GM20431 (cell line): Measurements from ENCODE around the gene STARD13.

Experiments
- in situ Hi-C: fragments of 300-500 bp; cut with MseI, MboI; formaldehyde crosslinking; loops from one replicate; pipeline ENCODE4 v1.15.0; 2020; ENCODE audit warnings: low sequenced_read_pairs; ENCODE audit not compliant: unreplicated experiment

Gene STARD13

GRCh38 chr13:33311040-33311439, 25.5 kb upstream of the STARD13 start:
- in situ Hi-C loops = no loop called here

GRCh38 chr13:33310245-33311038, 24.9 kb upstream of the STARD13 start:
- in situ Hi-C loops = no loop called here

DNA sequence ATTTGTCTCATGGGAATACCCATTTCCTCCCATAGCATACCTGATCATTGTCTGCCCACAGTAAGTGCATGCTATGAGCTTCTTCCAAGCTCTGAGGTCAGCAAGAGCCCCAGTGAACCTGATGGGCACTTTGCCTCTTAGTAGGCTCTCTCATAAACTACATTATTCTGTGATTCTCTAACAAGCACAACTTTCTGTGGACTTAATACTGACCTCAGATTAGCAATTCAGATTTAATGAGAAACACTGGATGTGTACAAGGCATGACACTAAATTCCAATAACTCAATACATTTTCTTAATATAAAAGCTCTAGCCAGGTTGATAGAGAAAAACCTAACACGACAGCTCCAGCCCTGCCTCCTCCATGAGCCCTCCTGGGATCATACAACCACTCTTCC, 23.3 kb upstream of the STARD13 start:
- in situ Hi-C loops = no loop called here

DNA sequence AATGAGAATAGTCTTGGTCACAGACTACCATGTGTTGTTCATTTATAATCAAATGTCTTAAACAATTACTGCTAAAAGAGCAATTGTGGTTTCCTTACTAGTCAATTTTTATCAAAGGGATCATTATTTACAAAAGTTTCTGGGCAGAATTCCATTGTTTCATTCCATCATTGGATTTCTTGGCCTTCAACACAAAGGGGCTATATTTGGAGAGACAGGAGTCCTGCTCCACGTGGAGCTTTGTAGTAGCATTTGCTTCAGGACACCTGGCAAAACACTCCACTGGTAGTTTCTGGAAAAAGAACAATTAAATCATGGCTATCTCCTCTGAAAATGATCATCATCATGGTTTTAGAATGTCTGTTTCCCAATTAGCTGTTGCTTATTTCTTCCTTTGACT, 22.3 kb upstream of the STARD13 start:
- in situ Hi-C loops = no loop called here

GRCh38 chr13:33303855-33304597, 18.5 kb upstream of the STARD13 start:
- in situ Hi-C loops = no loop called here

- in situ Hi-C loops = no loop called here
These were observed 14.1 kb upstream of the STARD13 start for GRCh38 chr13:33299626-33300025.

DNA sequence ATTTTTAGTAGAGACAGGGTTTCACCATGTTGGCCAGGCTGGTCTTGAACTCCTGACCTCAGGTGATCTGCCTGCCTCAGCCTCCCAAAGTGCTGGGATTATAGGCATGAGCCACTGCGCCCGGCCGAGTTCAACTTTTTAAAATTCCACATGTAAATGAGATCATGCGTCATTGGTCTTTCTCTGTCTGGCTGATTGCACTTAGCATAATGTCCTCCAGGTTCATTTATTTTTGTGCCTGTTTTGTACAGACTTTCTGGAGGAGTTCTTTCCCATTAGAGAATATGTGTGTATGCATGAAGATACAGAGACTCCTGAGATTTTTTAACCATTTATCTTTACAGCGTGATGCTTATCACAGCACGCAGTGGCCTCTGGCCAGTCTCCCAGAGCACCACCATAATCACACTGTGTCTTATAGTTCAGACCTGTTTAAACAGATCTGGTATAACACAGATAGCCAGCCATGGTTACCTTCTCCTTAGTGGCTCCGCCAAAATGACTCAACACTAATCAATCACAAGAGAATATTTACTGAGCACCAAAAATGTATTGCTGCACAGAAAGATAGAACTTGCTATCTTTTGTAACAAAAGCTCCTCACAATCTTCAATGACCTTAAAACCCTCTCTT, 11.4 kb upstream of the STARD13 start:
- in situ Hi-C loops = no loop called here

DNA sequence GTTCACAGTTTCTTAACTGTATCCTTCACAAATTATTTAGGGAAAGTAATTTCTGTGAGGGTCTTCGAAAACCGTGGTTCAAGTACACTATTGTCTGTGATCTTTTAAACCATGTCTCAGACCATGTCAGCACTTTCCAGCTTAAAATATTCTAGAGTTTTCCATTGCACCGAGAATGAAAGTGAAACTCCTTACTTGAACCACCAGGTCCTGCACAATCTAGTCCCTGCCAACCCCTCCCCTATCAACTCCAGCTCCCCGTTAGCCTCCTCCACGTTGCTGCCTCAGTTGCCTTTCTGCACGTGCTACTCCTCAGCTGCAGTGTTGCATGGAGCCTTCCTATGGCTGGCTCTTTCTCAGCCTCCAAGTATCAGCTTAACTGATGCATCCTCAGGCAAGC, 7.2 kb upstream of the STARD13 start:
- in situ Hi-C loops = no loop called here

GRCh38 chr13:33290421-33290965, 4.9 kb upstream of the STARD13 start:
- in situ Hi-C loops = no loop called here

DNA sequence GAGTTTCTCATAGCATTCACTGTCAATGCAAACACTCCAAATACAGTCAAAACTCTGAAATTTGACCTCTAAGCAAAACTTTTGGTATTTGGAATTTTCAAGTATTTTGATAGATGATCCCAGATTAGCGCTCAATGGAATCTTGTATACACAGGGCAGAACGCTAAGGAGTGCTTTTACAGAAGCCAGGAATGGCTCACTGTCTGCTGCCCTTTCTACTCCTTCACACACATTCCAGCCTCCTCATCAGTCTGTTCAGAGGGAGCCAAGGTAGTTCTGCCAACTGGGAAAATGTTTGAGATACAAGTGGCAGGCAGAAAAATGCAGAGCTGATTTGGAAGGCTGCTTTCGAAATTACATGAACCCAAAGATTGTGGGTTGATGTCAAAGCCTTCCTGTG, 4.4 kb upstream of the STARD13 start:
- in situ Hi-C loops = no loop called here

DNA sequence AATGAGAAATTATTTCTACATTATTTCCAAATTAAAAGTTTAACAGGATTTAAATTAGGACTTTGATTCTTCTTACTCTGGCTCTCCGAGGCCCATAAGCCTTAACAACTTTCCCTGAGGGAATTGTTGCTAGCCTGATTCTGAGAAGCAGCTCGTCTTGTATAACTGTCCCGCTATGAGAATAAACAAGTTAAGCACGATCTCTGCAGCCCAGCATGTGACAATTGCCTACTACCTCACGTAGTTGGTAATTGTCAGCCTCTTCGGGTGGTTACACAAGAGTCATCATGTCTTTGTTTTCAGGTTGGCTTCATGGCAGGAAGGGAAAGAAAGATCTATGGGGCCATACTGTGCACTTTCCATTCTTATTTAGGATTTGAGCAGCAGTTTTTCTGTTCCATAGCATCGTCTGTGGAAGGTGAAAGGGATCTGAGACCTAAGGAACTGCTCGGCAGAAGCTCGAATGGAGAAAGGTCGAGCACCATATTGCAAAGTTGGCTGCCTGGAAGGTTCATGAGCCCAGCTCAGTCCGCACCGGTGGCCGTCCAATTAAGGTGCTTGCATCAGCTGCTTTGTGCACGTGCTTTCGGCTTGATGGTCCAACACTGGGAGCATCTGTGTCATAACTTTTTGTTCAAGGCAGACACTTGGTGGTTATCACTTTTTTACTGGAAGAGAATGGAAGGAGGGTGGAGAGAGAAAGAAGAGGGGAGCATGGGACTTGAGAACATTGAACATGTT, 1.8 kb upstream of the STARD13 start:
- in situ Hi-C loops = no loop called here

- in situ Hi-C loops = no loop called here
These were observed 573 bp upstream of the STARD13 start for GRCh38 chr13:33286128-33286527.

DNA sequence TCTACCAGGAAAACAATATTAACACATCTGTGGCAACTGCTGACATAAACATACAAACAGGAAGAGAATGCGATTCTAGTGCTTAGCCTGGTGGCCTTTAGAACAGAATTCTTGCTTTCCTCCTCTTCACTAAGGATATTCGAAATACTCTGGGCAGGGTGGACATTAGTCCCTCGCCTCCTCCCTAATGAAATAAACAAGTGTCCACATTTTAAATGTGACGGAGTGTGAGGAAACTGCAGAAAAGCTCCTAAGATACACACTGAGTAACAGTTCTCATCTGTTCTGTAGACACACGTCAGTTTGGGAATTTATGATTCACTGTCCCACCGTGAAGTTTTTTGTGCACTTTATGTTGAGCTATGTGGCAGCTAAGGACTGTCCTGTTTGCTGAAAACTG, 639 bp downstream of the STARD13 start:
- in situ Hi-C loops = no loop called here

DNA sequence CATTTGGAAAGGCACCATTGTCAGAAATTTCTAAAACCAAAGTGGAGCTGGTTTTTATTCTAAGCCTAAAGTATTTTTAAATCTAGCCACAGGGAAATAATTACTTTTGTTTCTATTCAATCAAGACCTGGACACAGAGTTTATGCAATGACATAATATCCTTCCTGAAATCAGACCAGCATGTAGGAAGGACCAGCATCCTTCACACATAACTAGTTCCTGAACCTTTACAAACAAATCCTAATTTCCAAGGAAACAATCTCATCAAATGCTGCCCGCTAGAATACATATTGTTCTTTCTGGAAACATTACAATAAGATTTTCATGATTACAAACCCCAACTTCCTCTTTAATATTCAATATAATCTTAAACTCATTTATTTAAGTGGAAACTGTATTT, 1.5 kb downstream of the STARD13 start:
- in situ Hi-C loops = no loop called here

- in situ Hi-C loops = no loop called here
These were observed 2.2 kb downstream of the STARD13 start for GRCh38 chr13:33283195-33283911.

GRCh38 chr13:33281951-33282595, 3.5 kb downstream of the STARD13 start:
- in situ Hi-C loops = no loop called here

DNA sequence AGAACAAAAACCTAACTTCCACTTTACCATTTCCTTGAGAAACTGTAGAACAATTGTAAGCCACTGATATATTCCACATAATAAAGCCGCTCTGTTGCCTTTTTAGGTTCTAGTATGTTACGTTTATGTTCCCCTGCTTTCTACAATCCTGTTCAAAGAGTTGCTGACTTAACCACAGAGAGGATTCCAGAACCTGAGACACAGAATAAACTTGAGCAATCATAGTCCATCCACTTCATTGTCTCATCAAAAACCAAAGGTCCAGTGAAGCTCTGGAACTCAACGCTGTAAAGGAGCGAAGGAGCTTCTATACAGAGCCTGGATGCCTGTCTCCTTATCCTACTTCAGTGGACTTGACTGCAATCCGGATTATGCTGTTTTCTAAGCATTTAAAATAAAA, 4.6 kb downstream of the STARD13 start:
- in situ Hi-C loops = no loop called here

DNA sequence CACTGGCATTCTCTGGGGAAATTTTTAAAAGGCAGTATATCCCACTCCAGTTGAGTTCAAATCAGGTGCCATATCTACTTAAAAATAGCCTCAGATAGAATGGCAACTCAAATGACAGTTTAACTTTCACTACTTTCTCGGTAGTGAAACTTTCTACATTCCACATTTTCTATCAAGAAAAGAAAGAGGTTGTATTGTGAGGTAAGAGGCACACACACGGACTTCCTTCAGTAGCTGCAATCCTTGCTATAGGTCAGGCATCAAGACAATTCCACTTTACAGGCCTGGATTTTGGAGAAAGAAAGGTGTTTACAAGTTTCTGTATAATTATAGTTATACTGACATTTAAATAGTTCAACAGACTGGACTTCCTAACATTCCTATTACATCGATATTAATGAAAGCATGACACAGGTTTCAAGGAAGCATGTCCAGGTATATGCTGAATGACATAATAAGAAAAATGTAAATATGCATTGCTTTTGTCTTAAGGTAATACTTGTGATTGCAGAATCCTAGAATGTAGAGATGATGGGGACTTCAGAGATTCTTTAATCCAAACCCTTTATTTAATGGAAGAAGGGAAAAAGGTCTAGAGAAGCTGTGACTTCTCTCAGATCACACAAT, 5.2 kb downstream of the STARD13 start:
- in situ Hi-C loops = no loop called here
